IPS-15b (cell line): ENCODE measurements around the gene TUBB6.

ENCODE experiments used
- H3K27me3 ChIP-seq: one replicate; pipeline ENCODE4 v1.6.1; 2013; ENCODE audit warnings: low read length; ENCODE audit not compliant: control insufficient read depth, insufficient read depth
- H3K36me3 ChIP-seq: one replicate; pipeline ENCODE4 v1.6.1; 2013; ENCODE audit warnings: low read length; ENCODE audit not compliant: control insufficient read depth, insufficient read depth
- H3K4me1 ChIP-seq: one replicate; pipeline ENCODE4 v1.6.1; 2013; ENCODE audit warnings: mild to moderate bottlenecking, low read length; ENCODE audit not compliant: control insufficient read depth, insufficient read depth
- H3K4me3 ChIP-seq: one replicate; pipeline ENCODE4 v1.5.1; 2013; ENCODE audit warnings: low read depth, low read length
- H3K9ac ChIP-seq: one replicate; pipeline ENCODE4 v1.6.1; 2013; ENCODE audit warnings: low read depth, mild to moderate bottlenecking, low read length
- H3K9me3 ChIP-seq: one replicate; pipeline ENCODE4 v1.6.1; 2013; ENCODE audit warnings: mild to moderate bottlenecking, low read length; ENCODE audit not compliant: control insufficient read depth, insufficient read depth

TUBB6 gene

GRCh38 chr18:12347895-12348294 is 39.9 kb downstream of the TUBB6 start:
- Histone ChIP-seq H3K36me3 (peaks cover 48% of the 10 kb centered on the region), H3K27me3 (no peaks in the 10 kb centered on the region), H3K9ac (no peak overlapping the region)

GRCh38 chr18:12352188-12352587 is 44.1 kb downstream of the TUBB6 start:
- Histone ChIP-seq H3K9ac (no peak overlapping the region), H3K36me3 (peaks cover 40% of the 10 kb centered on the region), H3K4me1 (no peaks in the 10 kb centered on the region), H3K27me3 (no peaks in the 10 kb centered on the region), H3K9me3 (no peaks in the 10 kb centered on the region), H3K4me3 (no peak overlapping the region)

More at GRCh38 chr18:12347895-12348294, 39.9 kb downstream of the TUBB6 start:
- H3K4me3 ChIP-seq, result no peak overlapping the region
- no peaks in the 10 kb centered on the region for H3K9me3 ChIP-seq
- no peaks in the 10 kb centered on the region for H3K4me1 ChIP-seq

GRCh38 chr18:12359515-12359927 is 51.5 kb downstream of the TUBB6 start:
- no peaks in the 10 kb centered on the region for H3K4me1 ChIP-seq
- peaks cover 32% of the 10 kb centered on the region for H3K36me3 ChIP-seq
- H3K27me3 ChIP-seq, result no peaks in the 10 kb centered on the region
- no peaks in the 10 kb centered on the region for H3K9me3 ChIP-seq
- H3K4me3 ChIP-seq, result no peak overlapping the region
- H3K9ac ChIP-seq, result no peak overlapping the region

- Histone ChIP-seq H3K4me1 (no peaks in the 10 kb centered on the region), H3K9ac (no peak overlapping the region), H3K9me3 (no peaks in the 10 kb centered on the region), H3K27me3 (no peaks in the 10 kb centered on the region), H3K36me3 (peaks cover 31% of the 10 kb centered on the region), H3K4me3 (no peak overlapping the region)
Observed at GRCh38 chr18:12361770-12362378, 53.8 kb downstream of the TUBB6 start.

- H3K4me1 ChIP-seq, result no peaks in the 10 kb centered on the region
- H3K9me3 ChIP-seq, result no peaks in the 10 kb centered on the region
Observed at GRCh38 chr18:12362473-12363174, 54.6 kb downstream of the TUBB6 start.

GRCh38 chr18:12366379-12366778 is 58.3 kb downstream of the TUBB6 start:
- Histone ChIP-seq H3K9me3 (no peaks in the 10 kb centered on the region), H3K36me3 (peaks cover 15% of the 10 kb centered on the region), H3K9ac (no peak overlapping the region), H3K27me3 (no peaks in the 10 kb centered on the region), H3K4me1 (no peaks in the 10 kb centered on the region), H3K4me3 (no peak overlapping the region)

More at GRCh38 chr18:12362473-12363174, 54.6 kb downstream of the TUBB6 start:
- Histone ChIP-seq H3K36me3 (peaks cover 31% of the 10 kb centered on the region), H3K4me3 (no peak overlapping the region), H3K9ac (no peak overlapping the region), H3K27me3 (no peaks in the 10 kb centered on the region)

GRCh38 chr18:12366784-12367183 is 58.7 kb downstream of the TUBB6 start:
- H3K4me3 ChIP-seq, result no peak overlapping the region
- peaks cover 15% of the 10 kb centered on the region for H3K36me3 ChIP-seq
- H3K4me1 ChIP-seq, result no peaks in the 10 kb centered on the region
- H3K9me3 ChIP-seq, result no peaks in the 10 kb centered on the region
- no peak overlapping the region for H3K9ac ChIP-seq
- no peaks in the 10 kb centered on the region for H3K27me3 ChIP-seq

GRCh38 chr18:12369211-12369610 is 61.2 kb downstream of the TUBB6 start:
- H3K36me3 ChIP-seq, result peaks cover 11% of the 10 kb centered on the region
- H3K9ac ChIP-seq, result no peak overlapping the region
- H3K9me3 ChIP-seq, result no peaks in the 10 kb centered on the region
- H3K4me1 ChIP-seq, result peaks cover 2% of the 10 kb centered on the region
- H3K4me3 ChIP-seq, result no peak overlapping the region
- H3K27me3 ChIP-seq, result no peaks in the 10 kb centered on the region

- H3K36me3 ChIP-seq, result peaks cover 3% of the 10 kb centered on the region
Observed at GRCh38 chr18:12371590-12371989, 63.5 kb downstream of the TUBB6 start.

GRCh38 chr18:12372406-12372805 is 64.4 kb downstream of the TUBB6 start:
- no peaks in the 10 kb centered on the region for H3K9me3 ChIP-seq
- H3K4me1 ChIP-seq, result peaks cover 6% of the 10 kb centered on the region
- no peak overlapping the region for H3K4me3 ChIP-seq
- no peak overlapping the region for H3K9ac ChIP-seq
- H3K36me3 ChIP-seq, result peaks cover 3% of the 10 kb centered on the region
- no peaks in the 10 kb centered on the region for H3K27me3 ChIP-seq

More at GRCh38 chr18:12371590-12371989, 63.5 kb downstream of the TUBB6 start:
- Histone ChIP-seq H3K9me3 (no peaks in the 10 kb centered on the region), H3K4me3 (no peak overlapping the region), H3K27me3 (no peaks in the 10 kb centered on the region), H3K9ac (no peak overlapping the region), H3K4me1 (peaks cover 6% of the 10 kb centered on the region)

GRCh38 chr18:12373116-12373770 is 65.2 kb downstream of the TUBB6 start:
- H3K9me3 ChIP-seq, result no peaks in the 10 kb centered on the region
- no peak overlapping the region for H3K9ac ChIP-seq
- peaks cover 6% of the 10 kb centered on the region for H3K4me1 ChIP-seq
- no peaks in the 10 kb centered on the region for H3K27me3 ChIP-seq
- H3K4me3 ChIP-seq, result no peak overlapping the region
- peaks cover 3% of the 10 kb centered on the region for H3K36me3 ChIP-seq

GRCh38 chr18:12373771-12374116 is 65.7 kb downstream of the TUBB6 start:
- H3K36me3 ChIP-seq, result peaks cover 3% of the 10 kb centered on the region
- no peaks in the 10 kb centered on the region for H3K9me3 ChIP-seq
- no peaks in the 10 kb centered on the region for H3K27me3 ChIP-seq
- no peak overlapping the region for H3K9ac ChIP-seq
- H3K4me1 ChIP-seq, result peaks cover 6% of the 10 kb centered on the region
- H3K4me3 ChIP-seq, result no peak overlapping the region
